Measurements from ENCODE around the gene ZFX. TPM values are rescaled to one million over a fixed set of nuclear protein-coding genes. Genes with fewer than 3 reads are reported as not detected.
A peak's percentile ranks its signal among the peaks of the same experiment; 100 is the strongest.

ZFX gene
- total RNA-seq, 1 experiment from 2014 or later, result 66.8 TPM

- H3K4me1 Mint-ChIP-seq, result peaks cover 0 to 3% of the 10 kb centered on the region in 2 experiments; a peak in 1 of 4 replicates
- no peak overlapping the region for H3K14ac ChIP-seq (ENCODE audit: insufficient read depth, low read length)
- H4K91ac ChIP-seq (ENCODE audit: insufficient read length, low read depth, low read length), result no peak overlapping the region
- H3K9ac ChIP-seq (ENCODE audit: extremely low read depth, insufficient read length, low read length), result no peak overlapping the region
- no peak overlapping the region for H3K4me2 ChIP-seq (ENCODE audit: insufficient read depth, insufficient read length, low read length)
- H3K9me3 Mint-ChIP-seq, result no peaks in the 10 kb centered on the region
- H3K23ac ChIP-seq (ENCODE audit: insufficient read length, low read depth, low read length), result no peak overlapping the region
- no peak overlapping the region for H2AFZ ChIP-seq (ENCODE audit: low read length)
- peaks cover 5 to 26% (median 18%) of the 10 kb centered on the region in 3 experiments; a peak in 6 of 7 replicates for H3K36me3 Mint-ChIP-seq (ENCODE audit: insufficient read depth in 1 of 3, low read depth in 3 of 3)
- no peak overlapping the region for H2AK5ac ChIP-seq (ENCODE audit: insufficient read length, low read length)
- no peak overlapping the region for H2BK5ac ChIP-seq (ENCODE audit: insufficient read length, low read length)
- no peaks in the 10 kb centered on the region for H3K9me3 ChIP-seq (ENCODE audit: control insufficient read depth, low read depth, low read length)
- TF ChIP-seq CTCF (conservative IDR thresholded peaks at IDR 0.05), result no peak
- DNase-seq, result no peak
- WGBS (ENCODE audit: extremely low coverage, insufficient read length, low lambda C conversion rate), result no CpG with 5 or more reads among the region's 4 CpGs
- H2BK120ac ChIP-seq (ENCODE audit: low read depth, low read length, poor library complexity, severe bottlenecking), result no peak overlapping the region
- no peak overlapping the region for H3K4me3 Mint-ChIP-seq
- H3K79me2 ChIP-seq (ENCODE audit: insufficient read depth, low read length), result peaks cover 14% of the 10 kb centered on the region; the same call in 1 of the 2 replicates
- H2BK15ac ChIP-seq (ENCODE audit: low read depth, low read length), result 0 out of 2 replicates have a peak overlapping the region, but pooled peaks have one; percentile 24
- H3K23me2 ChIP-seq (ENCODE audit: insufficient read length, low read depth, low read length, poor library complexity, severe bottlenecking), result no peaks in the 10 kb centered on the region
- H3K79me1 ChIP-seq (ENCODE audit: insufficient read depth, low read depth, low read length, poor library complexity, severe bottlenecking), result peaks cover 19% of the 10 kb centered on the region
- H4K8ac ChIP-seq (replicated peaks; ENCODE audit: insufficient read length, low read depth, low read length), result no peak overlapping the region
- H3K56ac ChIP-seq (ENCODE audit: insufficient read length, low read depth, low read length), result no peak overlapping the region
- no peaks in the 10 kb centered on the region for H4K20me1 ChIP-seq (ENCODE audit: control insufficient read depth, insufficient read depth, insufficient read length)
- H4K5ac ChIP-seq (ENCODE audit: insufficient read length, low read depth, low read length), result no peak overlapping the region
- no peak overlapping the region for H3T11ph ChIP-seq (ENCODE audit: low read length)
- H3K27ac Mint-ChIP-seq, result peak overlapping the region in 1 of 3 experiments; percentile 20; a peak in 1 of 7 replicates
- no peaks in the 10 kb centered on the region for H3K4me1 ChIP-seq (ENCODE audit: insufficient read depth, low read length)
- no peak overlapping the region for H3K4ac ChIP-seq (ENCODE audit: low read depth, low read length)
- H3K27ac ChIP-seq (ENCODE audit: insufficient read length, low read depth, low read length), result no peak overlapping the region
- no peak overlapping the region for H2BK20ac ChIP-seq (ENCODE audit: low read depth, low read length, poor library complexity, severe bottlenecking)
- no peaks in the 10 kb centered on the region; the same call in 1 of the 2 replicates for H3K27me3 ChIP-seq (ENCODE audit: insufficient read depth, low read length)
- H2BK12ac ChIP-seq (ENCODE audit: insufficient read length, low read depth, low read length), result no peak overlapping the region
- no peak overlapping the region for H3K18ac ChIP-seq (ENCODE audit: insufficient read length, low read depth, low read length)
- no peaks in the 10 kb centered on the region for H3K27me3 Mint-ChIP-seq (ENCODE audit: low read depth)
These were observed 37.0 kb downstream of the ZFX start for GRCh38 chrX:24186483-24186882.
